ENCODE measurements around the gene TNFRSF6B.
A peak's percentile ranks its signal among the peaks of the same experiment; 100 is the strongest.
"Not testable (repeated sequence)": the region's sequence is repeated elsewhere in the genome, so short reads cannot be mapped to it uniquely, and the experiment has no call there.

TNFRSF6B gene

GRCh38 chr20:63709149-63709527 is 12.7 kb downstream of the TNFRSF6B start:
- DNase-seq (ENCODE audit: low read depth): no peak

GRCh38 chr20:63711085-63711645 is 14.7 kb downstream of the TNFRSF6B start:
- DNase-seq (ENCODE audit: low read depth): no peak

- no peak for DNase-seq (ENCODE audit: low read depth)
These were observed 15.7 kb downstream of the TNFRSF6B start for GRCh38 chr20:63712191-63712590.

- no peak for DNase-seq (ENCODE audit: low read depth)
These were observed 18.4 kb downstream of the TNFRSF6B start for GRCh38 chr20:63714858-63715257.

DNA sequence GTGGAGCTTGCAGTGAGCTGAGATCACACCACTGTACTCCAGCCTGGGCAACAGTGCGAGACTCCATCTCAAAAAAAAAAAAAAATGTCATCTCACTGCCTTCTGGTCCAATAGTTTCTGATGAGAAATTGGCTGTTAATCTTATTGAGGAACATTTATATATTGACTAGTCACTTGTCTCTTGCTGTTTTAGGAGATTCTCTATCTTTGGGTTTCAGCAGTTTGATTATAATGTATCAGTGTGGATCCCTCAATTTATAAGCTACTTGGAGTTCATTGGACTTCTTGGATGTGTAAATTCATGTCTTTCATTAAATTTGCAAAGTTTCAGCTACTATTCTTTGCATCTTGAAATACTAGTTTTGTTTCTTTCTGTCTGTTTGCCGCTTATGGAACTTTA is 22.5 kb downstream of the TNFRSF6B start:
- no peak for DNase-seq (ENCODE audit: low read depth)

GRCh38 chr20:63722967-63723622 is 26.6 kb downstream of the TNFRSF6B start:
- DNase-seq (ENCODE audit: low read depth): not testable (repeated sequence)

DNA sequence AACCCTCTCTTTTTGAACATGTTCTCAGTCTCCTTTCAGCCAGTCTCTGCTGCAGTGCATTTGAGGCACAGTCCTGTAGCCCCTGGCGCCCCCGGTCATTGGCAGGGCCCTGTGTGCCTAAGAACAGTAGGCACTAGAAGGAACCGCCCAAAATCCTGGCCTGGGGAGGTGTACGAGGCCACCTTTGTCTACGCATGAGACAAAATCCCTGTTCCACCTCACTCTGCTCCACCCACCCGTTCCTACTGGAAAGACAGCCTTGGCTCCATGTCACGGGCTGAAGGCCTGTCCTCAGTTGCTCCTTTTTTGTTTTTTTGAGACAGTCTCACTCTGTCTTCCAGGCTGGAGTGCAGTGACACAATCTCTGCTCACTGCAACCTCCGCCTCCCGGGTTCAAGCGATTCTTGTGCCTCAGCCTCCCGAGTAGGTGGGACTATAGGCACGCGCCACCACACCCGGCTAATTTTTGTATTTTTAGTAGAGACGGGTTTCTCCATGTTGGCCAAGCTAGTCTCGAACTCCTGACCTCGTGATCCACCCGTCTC is 33.8 kb downstream of the TNFRSF6B start:
- DNase-seq (ENCODE audit: low read depth): not testable (repeated sequence)

- no peak for DNase-seq (ENCODE audit: low read depth)
These were observed 35.0 kb downstream of the TNFRSF6B start for GRCh38 chr20:63731410-63731809.

- DNase-seq (ENCODE audit: low read depth): no peak
These were observed 36.0 kb downstream of the TNFRSF6B start for GRCh38 chr20:63732118-63733095.

- DNase-seq (ENCODE audit: low read depth): no peak
These were observed 36.7 kb downstream of the TNFRSF6B start for GRCh38 chr20:63733117-63733516.

DNA sequence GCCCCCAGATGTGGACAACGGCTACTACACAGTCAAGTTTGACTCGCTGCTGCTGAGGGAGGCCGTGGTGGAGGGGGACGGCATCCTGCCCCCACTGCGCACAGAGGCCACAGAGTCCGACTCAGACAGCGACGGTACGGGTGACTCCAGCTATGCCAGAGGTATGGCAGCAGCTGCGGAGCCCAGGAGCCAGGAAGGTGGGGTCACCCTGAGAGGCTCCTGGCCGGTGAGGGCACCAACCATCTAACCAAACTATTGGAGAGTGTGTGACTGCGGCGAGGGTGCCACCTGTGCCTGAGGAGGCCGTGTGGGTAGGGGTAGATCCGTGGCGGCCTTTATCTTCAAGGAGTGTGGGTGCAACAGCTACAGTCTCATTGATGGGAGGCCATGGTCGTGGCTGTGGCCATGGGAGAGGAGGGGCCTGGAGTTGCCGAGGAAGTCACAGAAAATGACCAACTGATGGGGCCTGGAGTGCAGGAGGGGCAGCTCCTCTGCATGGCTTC is 37.2 kb downstream of the TNFRSF6B start:
- no peak for DNase-seq (ENCODE audit: low read depth)

GRCh38 chr20:63734111-63734945 is 37.9 kb downstream of the TNFRSF6B start:
- DNase-seq (ENCODE audit: low read depth): no peak

- no peak for DNase-seq (ENCODE audit: low read depth)
These were observed 38.8 kb downstream of the TNFRSF6B start for GRCh38 chr20:63734946-63735858.

DNA sequence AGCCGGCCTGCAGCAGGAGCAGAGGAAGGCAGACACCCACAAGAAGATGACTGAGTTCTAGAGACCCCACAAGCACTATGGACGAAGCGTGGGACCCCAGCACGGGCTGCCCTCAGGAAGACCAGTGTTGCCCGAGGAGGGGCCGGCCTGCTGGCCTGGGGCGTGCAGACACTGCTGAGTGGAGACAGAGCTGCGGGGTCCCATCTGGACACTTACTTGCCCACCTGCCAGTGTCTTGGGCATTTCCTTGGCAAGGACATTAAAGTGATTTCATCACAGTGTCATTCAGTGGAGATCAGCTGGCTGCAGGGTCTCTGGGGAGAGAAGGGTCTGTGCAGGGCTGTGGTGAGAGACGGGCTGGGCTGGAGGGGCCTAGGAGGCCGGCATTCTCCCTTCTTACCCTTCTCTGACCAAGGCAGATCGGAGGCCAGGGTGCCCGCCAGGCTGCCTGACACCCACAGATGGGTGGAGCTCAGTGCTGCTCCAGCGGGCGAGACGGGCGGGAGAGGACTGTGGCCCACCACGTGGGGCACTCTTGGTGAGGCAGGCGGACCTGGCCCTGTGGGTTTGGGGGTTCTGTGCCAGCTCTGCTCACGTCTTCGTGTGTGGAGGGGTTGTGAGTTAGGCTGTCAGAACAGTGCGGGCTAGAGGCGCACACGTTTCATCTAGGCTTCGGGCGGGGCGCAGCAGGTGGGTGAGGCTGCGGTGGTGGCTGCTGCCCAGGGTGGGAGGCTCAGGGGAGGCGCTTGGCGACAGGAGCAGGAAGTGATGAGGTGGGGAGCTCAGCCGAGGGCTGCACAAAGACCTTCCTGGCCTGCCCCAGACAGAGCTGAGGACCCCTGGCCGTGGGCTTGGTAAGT is 39.6 kb downstream of the TNFRSF6B start, which contains the start of gene LIME1:
LIME1 (plus strand) TSS at position 806 of the 860 bp plus-strand sequence. CDS start 886 bp downstream, outside the sequence.
- peak; percentile 60 for DNase-seq (ENCODE audit: low read depth)

GRCh38 chr20:63736893-63737694 is 40.6 kb downstream of the TNFRSF6B start:
- DNase-seq (ENCODE audit: low read depth): peak; percentile 52

GRCh38 chr20:63737695-63737944 is 41.2 kb downstream of the TNFRSF6B start:
- DNase-seq (ENCODE audit: low read depth): no peak

- DNase-seq (ENCODE audit: low read depth): no peak
These were observed 41.7 kb downstream of the TNFRSF6B start for GRCh38 chr20:63737945-63738686.

DNA sequence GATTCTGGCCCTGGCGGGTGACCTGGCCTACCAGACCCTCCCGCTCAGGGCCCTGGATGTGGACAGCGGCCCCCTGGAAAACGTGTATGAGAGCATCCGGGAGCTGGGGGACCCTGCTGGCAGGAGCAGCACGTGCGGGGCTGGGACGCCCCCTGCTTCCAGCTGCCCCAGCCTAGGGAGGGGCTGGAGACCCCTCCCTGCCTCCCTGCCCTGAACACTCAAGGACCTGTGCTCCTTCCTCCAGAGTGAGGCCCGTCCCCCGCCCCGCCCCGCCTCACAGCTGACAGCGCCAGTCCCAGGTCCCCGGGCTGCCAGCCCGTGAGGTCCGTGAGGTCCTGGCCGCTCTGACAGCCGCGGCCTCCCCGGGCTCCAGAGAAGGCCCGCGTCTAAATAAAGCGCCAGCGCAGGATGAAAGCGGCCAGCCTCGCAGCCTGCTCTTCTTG is 42.3 kb downstream of the TNFRSF6B start:
- DNase-seq (ENCODE audit: low read depth): no peak
